ENCODE results near the gene EVPL. TPM values are rescaled to one million over a fixed set of nuclear protein-coding genes. Genes with fewer than 3 reads are reported as not detected.

The EVPL gene
- polyA plus RNA-seq, 3 donors = not detected

- Histone ChIP-seq H3K9me3 (replicated peaks in 1 of 2; ENCODE audit: control insufficient read depth in 1 of 2, insufficient read depth in 1 of 2, low read length in 2 of 2) (no peaks in the 10 kb centered on the region), H3K27me3 (ENCODE audit: control insufficient read depth in 2 of 2, insufficient read depth in 2 of 2, low read length in 2 of 2) (no peaks in the 10 kb centered on the region), H2AFZ (ENCODE audit: insufficient read depth, low read depth, low read length, poor library complexity, severe bottlenecking) (no peak overlapping the region), H3K79me2 (ENCODE audit: insufficient read depth, low read length) (peaks cover 51% of the 10 kb centered on the region), H3K9ac (ENCODE audit: insufficient read depth, low read length, poor library complexity, severe bottlenecking) (no peak overlapping the region), H3K36me3 (replicated peaks in 1 of 2; ENCODE audit: control insufficient read depth in 1 of 2, insufficient read depth in 2 of 2, low read length in 2 of 2) (peaks cover 47 to 65% of the 10 kb centered on the region in 2 donors), H3K4me1 (ENCODE audit: control insufficient read depth in 1 of 2, insufficient read depth in 2 of 2, low read length in 2 of 2) (peaks cover 8 to 11% of the 10 kb centered on the region in 2 donors), H3K4me2 (replicated peaks; ENCODE audit: extremely low read depth, low read length, poor library complexity, severe bottlenecking) (no peak overlapping the region), H3K4me3 (replicated peaks in 1 of 3; ENCODE audit: low read depth in 2 of 3, low read length in 3 of 3) (no peak overlapping the region), H3K27ac (ENCODE audit: low read depth in 1 of 2, low read length in 2 of 2) (no peak overlapping the region), H4K20me1 (ENCODE audit: insufficient read depth, low read length) (peaks cover 48% of the 10 kb centered on the region)
- Mint-ChIP-seq H3K36me3 (peaks cover 44 to 60% of the 10 kb centered on the region in 2 donors), H3K27ac (no peak overlapping the region), H3K9me3 (no peaks in the 10 kb centered on the region), H3K4me3 (no peak overlapping the region), H3K27me3 (ENCODE audit: low read depth in 3 of 3) (no peaks in the 10 kb centered on the region), H3K4me1 (peaks cover 11% of the 10 kb centered on the region)
- intact Hi-C loops (cut with micrococcal nuclease) = no loop called here
- 100% methylated on average over 4 of the region's 8 CpGs for WGBS (ENCODE audit: insufficient coverage)
- no peak for TF ChIP-seq CTCF (IDR thresholded peaks at IDR 0.05)
- no peak for DNase-seq
Observed at GRCh38 chr17:75959051-75959838, 67.9 kb downstream of the EVPL start.

Other genes starting within 250 kb of the EVPL start
- gene UNK, start 242.5 kb downstream of the EVPL start, polyA plus RNA-seq = 10 to 100 TPM in 1 of 3 donors, 1 to 10 TPM in 2; 6.3 to 12.9 (median 7.8) TPM
- 100 to 1,000 TPM in 1 of 3 donors, 10 to 100 TPM in 2; 28.4 to 111 (median 53.3) TPM for gene UNC13D, start 182.9 kb downstream of the EVPL start, polyA plus RNA-seq
- 10 to 100 TPM; 62.4 to 93.3 (median 67.9) TPM for gene WBP2, start 172.0 kb downstream of the EVPL start, polyA plus RNA-seq
- gene TRIM47, start 148.7 kb downstream of the EVPL start, polyA plus RNA-seq = under 1 TPM in 1 of 3 donors, not detected in 2; 0.20 TPM
- 10 to 100 TPM in 1 of 3 donors, 1 to 10 TPM in 2; 5.6 to 10.4 (median 5.9) TPM for gene TRIM65, start 130.4 kb downstream of the EVPL start, polyA plus RNA-seq
- 10 to 100 TPM; 27.8 to 44.1 (median 36.0) TPM for gene MRPL38, start 122.4 kb downstream of the EVPL start, polyA plus RNA-seq
- 1 to 10 TPM in 1 of 3 donors, under 1 TPM in 2; 0.32 to 4.4 (median 0.62) TPM for gene FBF1, start 86.3 kb downstream of the EVPL start, polyA plus RNA-seq
- 10 to 100 TPM; 21.6 to 49.7 (median 49.2) TPM for gene ACOX1, start 48.1 kb downstream of the EVPL start, polyA plus RNA-seq
- gene TEN1, start 48.1 kb downstream of the EVPL start, polyA plus RNA-seq = 10 to 100 TPM; 22.4 to 37.2 (median 31.3) TPM
- 10 to 100 TPM in 1 of 3 donors, not detected in 2; 25.5 TPM for gene CDK3, start 26.5 kb downstream of the EVPL start, polyA plus RNA-seq
- 10 to 100 TPM; 27.4 to 47.1 (median 42.1) TPM for gene SRP68, start 45.2 kb upstream of the EVPL start, polyA plus RNA-seq
- gene GALR2, start 47.5 kb upstream of the EVPL start, polyA plus RNA-seq = 1 to 10 TPM in 2 of 3 donors, under 1 TPM in 1; 0.22 to 4.8 (median 1.1) TPM
- under 1 TPM in 1 of 3 donors, not detected in 2; 0.09 TPM for gene ZACN, start 51.9 kb upstream of the EVPL start, polyA plus RNA-seq
- gene EXOC7, start 76.5 kb upstream of the EVPL start, polyA plus RNA-seq = 10 to 100 TPM; 30.7 to 86.5 (median 42.4) TPM
- not detected for gene FOXJ1, start 113.9 kb upstream of the EVPL start, polyA plus RNA-seq
- under 1 TPM in 1 of 3 donors, not detected in 2; 0.03 TPM for gene RNF157, start 213.2 kb upstream of the EVPL start, polyA plus RNA-seq
- gene UBALD2, start 238.0 kb upstream of the EVPL start, polyA plus RNA-seq = 10 to 100 TPM in 1 of 3 donors, 1 to 10 TPM in 2; 1.4 to 88.6 (median 2.2) TPM

Measured in CD14-positive monocyte (primary cell).